SK-N-SH treated with all-trans-retinoic acid at 6 μM for 48 hours (cell line): ENCODE data around the gene FAR1.

Experiments used
- ARNTL ChIP-seq: fragments of 450-650 bp; formaldehyde crosslinking; IDR thresholded peaks from 2 replicates; pipeline ENCODE4 v1.5.0; 2020; ENCODE audit warnings: low read depth, mild to moderate bottlenecking, moderate library complexity, borderline replicate concordance
- CSDC2 ChIP-seq: fragments of 250-450 bp; sonication (Bioruptor Pico); IDR thresholded peaks from 2 replicates; pipeline ENCODE4 v1.5.0; 2020; ENCODE audit warnings: mild to moderate bottlenecking, moderate library complexity
- ISL1 ChIP-seq: fragments of 250-450 bp; sonication (Bioruptor Pico); IDR thresholded peaks from 2 replicates; pipeline ENCODE4 v2.1.2; 2022; ENCODE audit warnings: mild to moderate bottlenecking, moderate library complexity
- RARB ChIP-seq: fragments of 250-450 bp; sonication (Bioruptor Pico); IDR thresholded peaks from 2 replicates; pipeline ENCODE4 v1.8.0; 2021; ENCODE audit warnings: mild to moderate bottlenecking, moderate library complexity
- SNAI2 ChIP-seq: fragments of 250-450 bp; sonication (Bioruptor Pico); IDR thresholded peaks from 2 replicates; pipeline ENCODE4 v1.5.0; 2020; ENCODE audit warnings: mild to moderate bottlenecking, moderate library complexity
- TOX ChIP-seq: fragments of 250-450 bp; sonication (Bioruptor Pico); IDR thresholded peaks from 2 replicates; pipeline ENCODE4 v1.8.0; 2021; ENCODE audit warnings: mild to moderate bottlenecking, moderate library complexity, borderline replicate concordance
- ZC3H10 ChIP-seq: fragments of 250-450 bp; sonication (Bioruptor Pico); IDR thresholded peaks from 2 replicates; pipeline ENCODE4 v1.5.1; 2021; ENCODE audit warnings: mild to moderate bottlenecking, moderate library complexity
- ZFP3 ChIP-seq: fragments of 250-450 bp; sonication (Bioruptor Pico); IDR thresholded peaks from 2 replicates; pipeline ENCODE4 v1.5.0; 2020; ENCODE audit warnings: mild to moderate bottlenecking, moderate library complexity
- ZFP30 ChIP-seq: fragments of 450-650 bp; formaldehyde crosslinking; IDR thresholded peaks from 2 replicates; pipeline ENCODE4 v1.5.0; 2022; ENCODE audit warnings: mild to moderate bottlenecking, moderate library complexity
- TF ChIP-seq, protein P1 (sequence below): fragments of 250-450 bp; sonication (Bioruptor Pico); IDR thresholded peaks from 2 replicates; pipeline ENCODE4 v1.8.0; 2020; ENCODE audit warnings: mild to moderate bottlenecking, moderate library complexity, borderline replicate concordance
- TF ChIP-seq, protein P2 (sequence below): fragments of 250-450 bp; sonication (Bioruptor Pico); IDR thresholded peaks from 2 replicates; pipeline ENCODE4 v1.5.1; 2020; ENCODE audit warnings: low read depth, mild to moderate bottlenecking, moderate library complexity

DNA sequence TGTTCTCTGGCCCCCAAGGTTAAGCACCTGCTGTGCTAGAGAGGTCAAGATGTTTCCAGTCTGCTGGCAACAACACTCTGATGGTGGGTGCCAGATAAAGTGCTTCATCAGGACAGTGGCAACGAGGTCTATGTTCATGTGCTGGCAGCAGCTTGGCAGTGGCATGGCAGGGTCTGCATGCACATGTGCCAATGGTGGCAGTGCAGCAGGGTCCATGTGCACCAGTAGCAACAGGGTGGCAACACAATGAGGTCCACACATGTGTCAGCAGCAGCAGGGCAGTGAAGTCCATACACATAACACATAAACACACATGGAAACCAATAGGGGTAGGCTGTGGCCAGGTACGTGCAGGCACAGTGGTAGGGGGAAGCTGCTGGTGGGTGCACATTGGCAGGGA lies 48.4 kb upstream of the FAR1 start:
- TF ChIP-seq TOX (CRISPR knock-in tag) (no peak), ZFP3 (CRISPR knock-in tag) (no peak), ISL1 (CRISPR knock-in tag) (no peak), ARNTL (CRISPR knock-in tag) (no peak), RARB (CRISPR knock-in tag) (no peak), ZFP30 (CRISPR knock-in tag) (no peak), CSDC2 (no peak), ZC3H10 (CRISPR knock-in tag) (no peak), SNAI2 (CRISPR knock-in tag) (no peak)
- TF ChIP-seq, protein P1, sequence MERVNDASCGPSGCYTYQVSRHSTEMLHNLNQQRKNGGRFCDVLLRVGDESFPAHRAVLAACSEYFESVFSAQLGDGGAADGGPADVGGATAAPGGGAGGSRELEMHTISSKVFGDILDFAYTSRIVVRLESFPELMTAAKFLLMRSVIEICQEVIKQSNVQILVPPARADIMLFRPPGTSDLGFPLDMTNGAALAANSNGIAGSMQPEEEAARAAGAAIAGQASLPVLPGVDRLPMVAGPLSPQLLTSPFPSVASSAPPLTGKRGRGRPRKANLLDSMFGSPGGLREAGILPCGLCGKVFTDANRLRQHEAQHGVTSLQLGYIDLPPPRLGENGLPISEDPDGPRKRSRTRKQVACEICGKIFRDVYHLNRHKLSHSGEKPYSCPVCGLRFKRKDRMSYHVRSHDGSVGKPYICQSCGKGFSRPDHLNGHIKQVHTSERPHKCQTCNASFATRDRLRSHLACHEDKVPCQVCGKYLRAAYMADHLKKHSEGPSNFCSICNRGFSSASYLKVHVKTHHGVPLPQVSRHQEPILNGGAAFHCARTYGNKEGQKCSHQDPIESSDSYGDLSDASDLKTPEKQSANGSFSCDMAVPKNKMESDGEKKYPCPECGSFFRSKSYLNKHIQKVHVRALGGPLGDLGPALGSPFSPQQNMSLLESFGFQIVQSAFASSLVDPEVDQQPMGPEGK (CRISPR knock-in tag) = no peak
- TF ChIP-seq, protein P2, sequence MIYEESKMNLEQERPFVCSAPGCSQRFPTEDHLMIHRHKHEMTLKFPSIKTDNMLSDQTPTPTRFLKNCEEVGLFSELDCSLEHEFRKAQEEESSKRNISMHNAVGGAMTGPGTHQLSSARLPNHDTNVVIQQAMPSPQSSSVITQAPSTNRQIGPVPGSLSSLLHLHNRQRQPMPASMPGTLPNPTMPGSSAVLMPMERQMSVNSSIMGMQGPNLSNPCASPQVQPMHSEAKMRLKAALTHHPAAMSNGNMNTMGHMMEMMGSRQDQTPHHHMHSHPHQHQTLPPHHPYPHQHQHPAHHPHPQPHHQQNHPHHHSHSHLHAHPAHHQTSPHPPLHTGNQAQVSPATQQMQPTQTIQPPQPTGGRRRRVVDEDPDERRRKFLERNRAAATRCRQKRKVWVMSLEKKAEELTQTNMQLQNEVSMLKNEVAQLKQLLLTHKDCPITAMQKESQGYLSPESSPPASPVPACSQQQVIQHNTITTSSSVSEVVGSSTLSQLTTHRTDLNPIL (CRISPR knock-in tag) = no peak
